HUES48 (cell line): ENCODE data around the gene GALK2.
"Not testable (repeated sequence)": the region's sequence is repeated elsewhere in the genome, so short reads cannot be mapped to it uniquely, and the experiment has no call there.

Experiments
- H3K27ac ChIP-seq: one replicate; pipeline ENCODE4 v1.7.0; 2013; ENCODE audit warnings: low read depth, low read length, inconsistent platforms
- H3K27me3 ChIP-seq: 2 replicates; pipeline ENCODE4 v1.6.1; 2013; ENCODE audit warnings: mild to moderate bottlenecking, low read length; ENCODE audit not compliant: control insufficient read depth, insufficient read depth
- H3K36me3 ChIP-seq: 2 replicates; pipeline ENCODE4 v1.6.1; 2013; ENCODE audit warnings: low read length; ENCODE audit not compliant: control insufficient read depth, insufficient read depth
- H3K4me1 ChIP-seq: 2 replicates; pipeline ENCODE4 v1.6.1; 2013; ENCODE audit warnings: mild to moderate bottlenecking, low read length; ENCODE audit not compliant: control insufficient read depth, insufficient read depth
- H3K4me3 ChIP-seq: 2 replicates; pipeline ENCODE4 v1.5.1; 2013; ENCODE audit warnings: mild to moderate bottlenecking, low read depth, low read length
- H3K9ac ChIP-seq: 2 replicates; pipeline ENCODE4 v1.6.1; 2013; ENCODE audit warnings: mild to moderate bottlenecking, low read depth, low read length, moderate library complexity
- H3K9me3 ChIP-seq: 2 replicates; pipeline ENCODE4 v1.6.1; 2013; ENCODE audit warnings: low read length; ENCODE audit not compliant: control insufficient read depth, insufficient read depth

Gene GALK2

DNA sequence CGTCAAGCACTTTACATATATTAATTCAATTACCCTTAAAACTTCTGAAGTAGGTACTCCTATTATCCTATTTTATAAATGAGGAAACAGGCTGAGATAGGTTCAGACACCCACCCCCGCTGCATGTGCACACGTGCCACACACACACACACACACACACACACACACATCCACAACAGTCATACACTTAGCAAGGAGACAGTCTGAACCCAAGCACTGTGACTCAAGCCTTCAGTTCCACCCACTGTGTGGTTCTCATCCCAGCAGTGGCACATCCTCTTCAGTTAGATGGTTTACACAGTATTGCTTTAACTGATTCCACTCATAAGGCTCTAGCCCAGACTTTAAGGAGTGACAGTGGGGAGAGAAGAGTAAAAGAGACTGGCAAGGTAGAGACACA is 161.9 kb downstream of the GALK2 start:
- Histone ChIP-seq H3K4me3 (no peak overlapping the region), H3K9me3 (no peaks in the 10 kb centered on the region), H3K36me3 (no peaks in the 10 kb centered on the region), H3K4me1 (peaks cover 32% of the 10 kb centered on the region), H3K27me3 (no peaks in the 10 kb centered on the region), H3K27ac (no peak overlapping the region), H3K9ac (no peak overlapping the region)

DNA sequence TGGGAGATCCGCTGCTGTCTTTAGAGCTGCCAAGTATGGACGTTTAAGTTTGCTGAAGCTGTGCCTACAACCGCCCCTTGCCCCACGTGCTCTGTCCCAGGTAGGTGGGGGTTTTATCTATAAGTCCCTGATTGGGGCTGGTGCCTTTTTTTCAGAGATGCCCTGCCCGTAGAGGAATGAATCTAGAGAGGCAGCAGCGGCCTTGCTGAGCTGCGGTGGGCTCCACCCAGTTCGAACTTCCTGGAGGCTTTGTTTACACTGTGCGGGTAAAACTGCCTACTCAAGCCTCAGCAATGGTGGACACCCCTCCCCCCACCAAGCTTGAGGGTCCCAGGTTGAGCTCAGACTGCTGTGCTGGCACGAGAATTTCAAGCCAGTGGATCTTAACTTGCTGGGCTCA is 169.6 kb downstream of the GALK2 start:
- Histone ChIP-seq H3K4me1 (peaks cover 12% of the 10 kb centered on the region; the same call in 1 of the 2 replicates), H3K27ac (no peak overlapping the region), H3K4me3 (no peak overlapping the region), H3K9ac (no peak overlapping the region), H3K36me3 (no peaks in the 10 kb centered on the region), H3K27me3 (no peaks in the 10 kb centered on the region), H3K9me3 (no peaks in the 10 kb centered on the region)

DNA sequence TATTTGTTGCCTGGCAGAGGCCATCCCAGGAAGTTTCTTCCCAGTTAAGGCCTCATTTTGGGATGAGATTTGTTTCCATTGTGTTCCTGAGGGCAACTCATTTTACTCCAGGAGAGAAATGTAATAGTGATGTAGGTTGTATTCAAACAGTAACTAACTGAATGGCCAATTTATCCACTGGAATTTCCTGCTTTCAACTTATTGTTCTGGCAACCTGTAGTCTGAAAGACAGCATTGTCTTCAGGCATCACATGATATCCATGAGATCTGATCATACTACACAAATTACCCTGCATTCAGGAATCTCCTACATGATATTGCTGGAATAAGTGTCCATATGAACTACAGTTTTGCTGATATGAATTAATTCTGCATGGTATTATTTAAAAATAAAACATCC is 173.5 kb downstream of the GALK2 start:
- Histone ChIP-seq H3K36me3 (no peaks in the 10 kb centered on the region), H3K9me3 (no peaks in the 10 kb centered on the region), H3K27ac (no peak overlapping the region), H3K4me3 (no peak overlapping the region), H3K4me1 (peaks cover 16% of the 10 kb centered on the region; the same call in 1 of the 2 replicates), H3K27me3 (no peaks in the 10 kb centered on the region), H3K9ac (no peak overlapping the region)

DNA sequence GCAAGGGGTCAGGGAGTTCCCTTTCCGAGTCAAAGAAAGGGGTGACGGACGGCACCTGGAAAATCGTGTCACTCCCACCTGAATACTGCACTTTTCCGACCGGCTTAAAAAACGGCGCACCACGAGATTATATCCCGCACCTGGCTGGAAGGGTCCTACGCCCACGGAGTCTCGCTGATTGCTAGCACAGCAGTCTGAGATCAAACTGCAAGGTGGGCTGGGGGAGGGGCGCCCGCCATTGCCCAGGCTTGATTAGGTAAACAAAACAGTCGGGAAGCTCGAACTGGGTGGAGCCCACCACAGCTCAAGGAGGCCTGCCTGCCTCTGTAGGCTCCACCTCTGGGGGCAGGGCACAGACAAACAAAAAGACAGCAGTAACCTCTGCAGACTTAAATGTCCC is 184.4 kb downstream of the GALK2 start:
- not testable (repeated sequence) for H3K27me3 ChIP-seq, H3K4me1 ChIP-seq, H3K4me3 ChIP-seq, H3K36me3 ChIP-seq, H3K9ac ChIP-seq, H3K27ac ChIP-seq, H3K9me3 ChIP-seq

GRCh38 chr15:49361370-49361769 is 191.3 kb downstream of the GALK2 start:
- no peaks in the 10 kb centered on the region for H3K9me3 ChIP-seq
- no peak overlapping the region for H3K9ac ChIP-seq
- H3K36me3 ChIP-seq: no peaks in the 10 kb centered on the region
- H3K27me3 ChIP-seq: no peaks in the 10 kb centered on the region
- no peak overlapping the region for H3K27ac ChIP-seq
- H3K4me1 ChIP-seq: no peaks in the 10 kb centered on the region
- no peak overlapping the region for H3K4me3 ChIP-seq

- Histone ChIP-seq H3K9me3 (no peaks in the 10 kb centered on the region), H3K36me3 (no peaks in the 10 kb centered on the region), H3K27me3 (no peaks in the 10 kb centered on the region), H3K9ac (no peak overlapping the region), H3K4me3 (no peak overlapping the region), H3K4me1 (no peaks in the 10 kb centered on the region), H3K27ac (no peak overlapping the region)
These were observed 196.4 kb downstream of the GALK2 start for GRCh38 chr15:49366496-49366895.

DNA sequence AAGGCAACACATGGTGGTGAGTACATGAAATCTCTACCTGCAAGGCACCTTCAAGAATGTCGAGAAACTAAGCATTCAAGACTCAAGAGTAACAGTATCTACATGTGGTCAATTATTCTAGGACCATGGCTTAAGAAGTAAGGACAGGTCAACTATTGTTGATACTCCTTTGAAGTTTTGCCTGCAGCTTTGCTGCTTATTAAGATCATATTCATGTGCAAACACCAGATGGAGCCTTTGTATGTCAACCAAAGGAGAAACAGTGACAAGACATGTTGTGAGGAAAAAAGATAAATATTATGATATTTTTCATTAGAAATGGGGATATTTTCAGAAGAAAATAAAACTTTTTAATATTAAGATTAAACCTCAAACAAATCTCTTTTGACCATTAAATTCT is 200.7 kb downstream of the GALK2 start:
- Histone ChIP-seq H3K4me3 (no peak overlapping the region), H3K27ac (no peak overlapping the region), H3K4me1 (peaks cover 7% of the 10 kb centered on the region), H3K27me3 (no peaks in the 10 kb centered on the region), H3K9me3 (no peaks in the 10 kb centered on the region), H3K36me3 (no peaks in the 10 kb centered on the region), H3K9ac (no peak overlapping the region)

DNA sequence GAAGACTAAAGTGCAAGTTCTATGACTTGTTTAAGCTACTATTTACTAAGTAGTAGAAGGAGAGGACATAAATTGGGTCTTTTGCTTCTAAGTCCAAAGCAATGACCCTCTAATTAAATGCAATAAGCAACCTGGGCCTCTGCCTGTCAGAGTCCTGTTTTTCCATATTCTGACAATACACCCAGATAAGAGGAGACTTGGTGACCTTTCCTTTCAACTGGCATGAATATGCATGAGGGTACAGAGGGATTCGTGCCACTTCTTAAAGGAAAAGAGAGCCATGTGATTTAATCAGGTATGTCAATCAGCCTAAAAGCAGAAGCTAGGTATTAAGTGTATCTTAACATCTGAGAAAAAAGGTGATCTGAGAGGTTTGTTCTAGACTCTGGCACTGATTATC is 202.3 kb downstream of the GALK2 start:
- no peaks in the 10 kb centered on the region for H3K36me3 ChIP-seq
- no peaks in the 10 kb centered on the region for H3K27me3 ChIP-seq
- H3K4me3 ChIP-seq: no peak overlapping the region; the same call in 1 of the 2 replicates
- no peak overlapping the region for H3K27ac ChIP-seq
- no peaks in the 10 kb centered on the region for H3K9me3 ChIP-seq
- no peak overlapping the region for H3K9ac ChIP-seq
- peaks cover 7% of the 10 kb centered on the region for H3K4me1 ChIP-seq

DNA sequence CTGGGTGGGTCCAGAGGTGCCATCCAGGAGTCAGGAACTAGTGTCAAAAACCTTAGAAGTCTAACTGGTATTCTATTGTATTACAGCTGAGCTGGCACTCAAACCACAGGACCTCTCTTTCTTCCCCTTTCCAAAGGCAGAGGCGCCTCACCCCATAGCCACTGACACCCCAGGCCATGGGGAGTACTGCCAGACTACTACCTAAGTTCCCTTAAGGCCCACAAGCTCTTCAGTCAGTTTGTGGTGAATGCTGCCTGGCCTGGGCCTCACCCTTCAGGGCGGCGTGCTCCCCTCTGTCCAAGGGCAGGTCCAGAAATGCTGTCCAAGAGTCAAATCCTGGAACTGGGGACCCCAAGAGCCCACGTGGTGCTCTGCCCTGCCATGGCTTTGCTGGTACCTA is 209.9 kb downstream of the GALK2 start:
- Histone ChIP-seq H3K9ac (no peak overlapping the region), H3K4me1 (peaks cover 22% of the 10 kb centered on the region), H3K27ac (no peak overlapping the region), H3K27me3 (no peaks in the 10 kb centered on the region), H3K36me3 (no peaks in the 10 kb centered on the region), H3K4me3 (no peak overlapping the region), H3K9me3 (no peaks in the 10 kb centered on the region)

DNA sequence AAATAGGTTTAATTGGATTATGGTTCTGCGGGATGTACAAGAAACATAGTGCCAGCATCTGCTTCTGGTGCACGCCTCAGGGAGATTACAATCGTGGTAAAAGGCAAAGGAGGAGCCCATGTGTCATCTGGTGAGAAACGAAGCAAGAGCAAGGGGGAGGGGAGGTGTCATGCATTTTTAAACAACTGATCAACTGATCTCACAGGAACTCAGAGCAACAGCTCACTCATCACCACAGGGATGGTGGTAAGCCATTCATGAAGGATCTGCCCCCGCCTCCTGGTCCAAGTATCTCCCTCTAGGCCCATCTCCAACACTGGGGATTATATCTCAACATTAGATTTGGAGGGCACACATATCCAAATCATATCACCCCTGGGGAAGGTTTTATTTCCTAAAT is 210.9 kb downstream of the GALK2 start:
- Histone ChIP-seq H3K27me3 (no peaks in the 10 kb centered on the region), H3K9me3 (no peaks in the 10 kb centered on the region), H3K36me3 (no peaks in the 10 kb centered on the region), H3K4me1 (peaks cover 22% of the 10 kb centered on the region), H3K9ac (no peak overlapping the region), H3K27ac (no peak overlapping the region), H3K4me3 (no peak overlapping the region)
